Neural cell (in vitro differentiated cells): ENCODE measurements around the gene SLC16A3. TPM values are rescaled to one million over a fixed set of nuclear protein-coding genes. Genes with fewer than 3 reads are reported as not detected.

Source experiments
- H2AFZ ChIP-seq: fragments of 200-600, 300-800 bp; sonication (generic), shearing (Covaris generic); 2 replicates; pipeline ENCODE4 v1.6.0; 2014; ENCODE audit warnings: low read depth, mild to moderate bottlenecking, antibody characterized with exemption, low read length, moderate library complexity
- H3F3A ChIP-seq: fragments of 200-600 bp; shearing (Covaris generic); 2 replicates; pipeline ENCODE4 v1.6.1; 2016; ENCODE audit warnings: mild to moderate bottlenecking, moderate library complexity, mixed read lengths, antibody characterized with exemption, low read length; ENCODE audit not compliant: insufficient read depth, poor library complexity, severe bottlenecking
- H3K27ac ChIP-seq: fragments of 200-600, 300-800 bp; sonication (generic), shearing (Covaris generic); 2 replicates; pipeline ENCODE4 v1.5.1; 2014; ENCODE audit warnings: mild to moderate bottlenecking, low read length, moderate library complexity
- H3K27me3 ChIP-seq: fragments of 300-800, 200-600 bp; sonication (generic), shearing (Covaris generic); 2 replicates; pipeline ENCODE4 v1.6.0; 2014; ENCODE audit warnings: mild to moderate bottlenecking, low read depth, low read length, moderate library complexity; ENCODE audit not compliant: insufficient read depth
- H3K36me3 ChIP-seq: fragments of 300-800, 200-600 bp; sonication (generic), shearing (Covaris generic); 2 replicates; pipeline ENCODE4 v1.5.1; 2014; ENCODE audit warnings: mild to moderate bottlenecking, antibody characterized with exemption, low read length, moderate library complexity; ENCODE audit not compliant: insufficient read depth
- H3K4me2 ChIP-seq: fragments of 300-800, 200-600 bp; sonication (generic), shearing (Covaris generic); 2 replicates; pipeline ENCODE4 v1.6.0; 2014; ENCODE audit warnings: mild to moderate bottlenecking, low read length
- H3K4me3 ChIP-seq: fragments of 300-800, 200-600 bp; sonication (generic), shearing (Covaris generic); 2 replicates; pipeline ENCODE4 v1.5.1; 2014; ENCODE audit warnings: mild to moderate bottlenecking, low read length, moderate library complexity
- H3K79me2 ChIP-seq: fragments of 200-600 bp; shearing (Covaris generic); replicated peaks from 2 replicates; pipeline ENCODE4 v1.6.0; 2014; ENCODE audit warnings: mild to moderate bottlenecking, low read length, moderate library complexity; ENCODE audit not compliant: insufficient read depth
- H3K9ac ChIP-seq: fragments of 300-800, 200-600 bp; sonication (generic), shearing (Covaris generic); 2 replicates; pipeline ENCODE4 v1.6.1; 2016; ENCODE audit warnings: mild to moderate bottlenecking, low read length, mixed read lengths
- H3K9me2 ChIP-seq: fragments of 200-600 bp; shearing (Covaris generic); 2 replicates; pipeline ENCODE4 v1.6.1; 2016; ENCODE audit warnings: mild to moderate bottlenecking, low read length, mixed read lengths; ENCODE audit not compliant: insufficient read depth
- H3K9me3 ChIP-seq: fragments of 200-600, 300-800 bp; sonication (generic), shearing (Covaris generic); 2 replicates; pipeline ENCODE4 v1.6.1; 2016; ENCODE audit warnings: mild to moderate bottlenecking, mixed run types, low read length, moderate library complexity, mixed read lengths
- H4K20me1 ChIP-seq: fragments of 200-600 bp; shearing (Covaris generic); 2 replicates; pipeline ENCODE4 v1.6.1; 2016; ENCODE audit warnings: mild to moderate bottlenecking, mixed run types; ENCODE audit not compliant: insufficient read depth
- EP300 ChIP-seq: fragments of 450-650 bp; conservative IDR thresholded peaks from 2 replicates; pipeline ENCODE4 v1.6.1; 2014; ENCODE audit warnings: antibody characterized with exemption, mild to moderate bottlenecking, moderate library complexity; ENCODE audit not compliant: poor library complexity, severe bottlenecking
- EZH2 ChIP-seq: fragments of 200-600, 300-800 bp; shearing (Covaris generic), sonication (generic); IDR thresholded peaks from 2 replicates; pipeline ENCODE4 v1.6.1; 2014; ENCODE audit warnings: antibody characterized with exemption, low read length, borderline replicate concordance, mild to moderate bottlenecking; ENCODE audit not compliant: insufficient read depth, poor library complexity, severe bottlenecking
- MXI1 ChIP-seq: fragments of 450-650 bp; conservative IDR thresholded peaks from 2 replicates; pipeline ENCODE4 v1.6.1; 2014; ENCODE audit warnings: antibody characterized with exemption, mild to moderate bottlenecking; ENCODE audit not compliant: poor library complexity, severe bottlenecking
- POLR2AphosphoS5 ChIP-seq: IDR thresholded peaks from 2 replicates; pipeline ENCODE4 v1.6.1; 2012
- RAD21 ChIP-seq: fragments of 450-650 bp; conservative IDR thresholded peaks from 2 replicates; pipeline ENCODE4 v1.6.1; 2014; ENCODE audit warnings: antibody characterized with exemption, mild to moderate bottlenecking, moderate library complexity
- SMC3 ChIP-seq: fragments of 450-650 bp; conservative IDR thresholded peaks from 2 replicates; pipeline ENCODE4 v1.6.1; 2014; ENCODE audit warnings: antibody characterized with exemption, mild to moderate bottlenecking, moderate library complexity; ENCODE audit not compliant: poor library complexity
- TAF1 ChIP-seq: IDR thresholded peaks from 2 replicates; pipeline ENCODE4 v1.6.1; 2012; ENCODE audit warnings: low read depth
- polyA plus RNA-seq: library from polyadenylated mRNA; depleted of rRNA; stranded (reverse); fragments of >200 nt; gene quantifications from 2 replicates; pipeline ENCODE4 v1.2.3, GENCODE V29; 2014
- TF ChIP-seq, protein P1 (sequence below): fragments of 450-650 bp; IDR thresholded peaks from 2 replicates; pipeline ENCODE4 v1.5.1; 2014; ENCODE audit warnings: antibody characterized with exemption, mild to moderate bottlenecking, moderate library complexity; ENCODE audit not compliant: poor library complexity, severe bottlenecking
- TF ChIP-seq, protein P2 (sequence below): IDR thresholded peaks from 2 replicates; pipeline ENCODE4 v1.6.1; 2012; ENCODE audit warnings: borderline replicate concordance

The SLC16A3 gene
- polyA plus RNA-seq, 1 donor from 2014 or later: 0.56 TPM

DNA sequence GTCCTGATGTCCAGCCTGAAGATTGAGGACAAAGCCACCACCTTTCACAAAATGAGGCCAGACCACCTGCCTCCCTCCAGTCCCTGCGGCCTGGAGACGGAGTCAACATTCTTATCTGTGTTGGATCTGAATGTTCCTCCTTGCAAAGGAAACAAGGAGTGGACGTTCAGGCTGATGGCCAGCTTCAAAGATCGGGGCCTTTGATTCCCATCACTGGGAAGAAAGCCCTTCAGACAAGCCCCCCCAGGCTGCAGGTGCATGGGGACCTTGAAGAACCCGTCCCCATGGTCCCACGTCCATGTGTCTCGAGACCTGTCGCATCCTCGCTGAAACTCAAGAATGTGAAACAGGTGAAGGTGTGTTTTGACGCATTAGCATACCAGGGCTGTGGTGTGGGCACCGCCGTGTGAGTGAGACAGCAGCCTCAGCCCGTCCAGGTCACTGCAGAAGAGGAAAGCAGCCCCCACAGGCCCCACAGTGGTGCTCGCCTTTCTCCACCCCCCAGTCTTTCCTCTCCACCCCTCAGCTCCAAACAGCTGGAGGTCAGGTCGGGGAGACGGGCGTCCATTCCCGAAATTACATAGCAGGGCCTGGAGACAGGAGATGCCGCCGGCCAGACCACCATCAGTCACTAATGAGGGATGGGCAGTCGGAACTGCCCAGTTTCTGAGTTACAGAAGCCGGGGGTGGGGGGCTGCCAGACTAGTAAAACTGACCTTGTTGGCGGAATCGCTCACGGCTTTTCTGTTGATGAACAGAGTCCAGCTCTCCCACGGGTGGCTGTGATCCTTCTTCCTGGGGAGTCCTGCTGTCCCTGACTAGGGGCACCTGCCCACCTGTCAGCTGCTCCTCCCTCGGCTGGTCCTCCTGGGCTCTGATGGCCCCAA lies 45.5 kb downstream of the SLC16A3 start:
- Histone ChIP-seq H3K27ac (peak overlapping the region; percentile 26), H3K79me2 (peaks cover 33% of the 10 kb centered on the region), H3K9me2 (no peaks in the 10 kb centered on the region), H3K9ac (peak overlapping the region; percentile 98), H4K20me1 (peaks cover 16% of the 10 kb centered on the region), H3K9me3 (no peaks in the 10 kb centered on the region), H2AFZ (peak overlapping the region; percentile 95), H3K36me3 (no peaks in the 10 kb centered on the region), H3K4me2 (peak overlapping the region; percentile 46), H3F3A (no peaks in the 10 kb centered on the region), H3K27me3 (no peaks in the 10 kb centered on the region), H3K4me3 (peak overlapping the region; percentile 95)
- TF ChIP-seq, protein P1, sequence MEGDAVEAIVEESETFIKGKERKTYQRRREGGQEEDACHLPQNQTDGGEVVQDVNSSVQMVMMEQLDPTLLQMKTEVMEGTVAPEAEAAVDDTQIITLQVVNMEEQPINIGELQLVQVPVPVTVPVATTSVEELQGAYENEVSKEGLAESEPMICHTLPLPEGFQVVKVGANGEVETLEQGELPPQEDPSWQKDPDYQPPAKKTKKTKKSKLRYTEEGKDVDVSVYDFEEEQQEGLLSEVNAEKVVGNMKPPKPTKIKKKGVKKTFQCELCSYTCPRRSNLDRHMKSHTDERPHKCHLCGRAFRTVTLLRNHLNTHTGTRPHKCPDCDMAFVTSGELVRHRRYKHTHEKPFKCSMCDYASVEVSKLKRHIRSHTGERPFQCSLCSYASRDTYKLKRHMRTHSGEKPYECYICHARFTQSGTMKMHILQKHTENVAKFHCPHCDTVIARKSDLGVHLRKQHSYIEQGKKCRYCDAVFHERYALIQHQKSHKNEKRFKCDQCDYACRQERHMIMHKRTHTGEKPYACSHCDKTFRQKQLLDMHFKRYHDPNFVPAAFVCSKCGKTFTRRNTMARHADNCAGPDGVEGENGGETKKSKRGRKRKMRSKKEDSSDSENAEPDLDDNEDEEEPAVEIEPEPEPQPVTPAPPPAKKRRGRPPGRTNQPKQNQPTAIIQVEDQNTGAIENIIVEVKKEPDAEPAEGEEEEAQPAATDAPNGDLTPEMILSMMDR: no peak
- TF ChIP-seq MXI1 (no peak), EZH2 (no peak), RAD21 (no peak), SMC3 (no peak), POLR2AphosphoS5 (no peak), EP300 (no peak), TAF1 (no peak)
- TF ChIP-seq, protein P2, sequence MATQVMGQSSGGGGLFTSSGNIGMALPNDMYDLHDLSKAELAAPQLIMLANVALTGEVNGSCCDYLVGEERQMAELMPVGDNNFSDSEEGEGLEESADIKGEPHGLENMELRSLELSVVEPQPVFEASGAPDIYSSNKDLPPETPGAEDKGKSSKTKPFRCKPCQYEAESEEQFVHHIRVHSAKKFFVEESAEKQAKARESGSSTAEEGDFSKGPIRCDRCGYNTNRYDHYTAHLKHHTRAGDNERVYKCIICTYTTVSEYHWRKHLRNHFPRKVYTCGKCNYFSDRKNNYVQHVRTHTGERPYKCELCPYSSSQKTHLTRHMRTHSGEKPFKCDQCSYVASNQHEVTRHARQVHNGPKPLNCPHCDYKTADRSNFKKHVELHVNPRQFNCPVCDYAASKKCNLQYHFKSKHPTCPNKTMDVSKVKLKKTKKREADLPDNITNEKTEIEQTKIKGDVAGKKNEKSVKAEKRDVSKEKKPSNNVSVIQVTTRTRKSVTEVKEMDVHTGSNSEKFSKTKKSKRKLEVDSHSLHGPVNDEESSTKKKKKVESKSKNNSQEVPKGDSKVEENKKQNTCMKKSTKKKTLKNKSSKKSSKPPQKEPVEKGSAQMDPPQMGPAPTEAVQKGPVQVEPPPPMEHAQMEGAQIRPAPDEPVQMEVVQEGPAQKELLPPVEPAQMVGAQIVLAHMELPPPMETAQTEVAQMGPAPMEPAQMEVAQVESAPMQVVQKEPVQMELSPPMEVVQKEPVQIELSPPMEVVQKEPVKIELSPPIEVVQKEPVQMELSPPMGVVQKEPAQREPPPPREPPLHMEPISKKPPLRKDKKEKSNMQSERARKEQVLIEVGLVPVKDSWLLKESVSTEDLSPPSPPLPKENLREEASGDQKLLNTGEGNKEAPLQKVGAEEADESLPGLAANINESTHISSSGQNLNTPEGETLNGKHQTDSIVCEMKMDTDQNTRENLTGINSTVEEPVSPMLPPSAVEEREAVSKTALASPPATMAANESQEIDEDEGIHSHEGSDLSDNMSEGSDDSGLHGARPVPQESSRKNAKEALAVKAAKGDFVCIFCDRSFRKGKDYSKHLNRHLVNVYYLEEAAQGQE: no peak

DNA sequence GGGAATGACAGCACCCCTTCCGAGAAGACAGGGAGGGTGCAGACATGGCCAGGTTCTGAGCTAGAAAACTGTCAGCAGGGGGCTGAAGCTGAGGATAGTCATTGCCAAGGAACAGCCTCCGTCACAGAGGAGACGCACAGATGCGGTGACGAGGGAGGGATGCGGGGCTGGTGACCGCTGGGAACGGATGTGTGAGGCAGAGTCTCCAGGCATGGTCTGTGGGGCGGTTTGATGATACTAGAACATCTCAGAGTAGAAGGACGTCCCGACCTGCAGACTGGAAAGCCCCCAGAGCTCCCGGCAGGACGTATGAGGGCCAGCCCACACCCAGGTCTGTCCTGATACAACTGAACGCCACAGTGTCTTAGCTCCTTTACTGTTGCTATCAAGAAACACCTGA lies 46.5 kb downstream of the SLC16A3 start:
- H3F3A ChIP-seq: no peaks in the 10 kb centered on the region
- no peaks in the 10 kb centered on the region for H3K9me3 ChIP-seq
- no peak overlapping the region for H3K4me2 ChIP-seq
- H2AFZ ChIP-seq: no peak overlapping the region
- H3K27me3 ChIP-seq: no peaks in the 10 kb centered on the region
- H3K36me3 ChIP-seq: no peaks in the 10 kb centered on the region
- H3K9ac ChIP-seq: no peak overlapping the region
- H3K4me3 ChIP-seq: no peak overlapping the region
- TF ChIP-seq, protein P2: no peak
- TF ChIP-seq POLR2AphosphoS5 (no peak), EZH2 (no peak), EP300 (no peak), TAF1 (no peak), RAD21 (no peak)
- TF ChIP-seq, protein P1: no peak
- H3K79me2 ChIP-seq: peaks cover 23% of the 10 kb centered on the region
- no peaks in the 10 kb centered on the region for H3K9me2 ChIP-seq
- H3K27ac ChIP-seq: no peak overlapping the region
- H4K20me1 ChIP-seq: peaks cover 7% of the 10 kb centered on the region
